ENCODE data around the gene PHF20. TPM values are rescaled to one million over a fixed set of nuclear protein-coding genes. Genes with fewer than 3 reads are reported as not detected.
A peak's percentile ranks its signal among the peaks of the same experiment; 100 is the strongest.
"Not testable (repeated sequence)": the region's sequence is repeated elsewhere in the genome, so short reads cannot be mapped to it uniquely, and the experiment has no call there.

Gene PHF20
- total RNA-seq (2014; rRNA removed; shearing (Covaris generic)) = 14.5 and 15.1 TPM in 2 replicates

DNA sequence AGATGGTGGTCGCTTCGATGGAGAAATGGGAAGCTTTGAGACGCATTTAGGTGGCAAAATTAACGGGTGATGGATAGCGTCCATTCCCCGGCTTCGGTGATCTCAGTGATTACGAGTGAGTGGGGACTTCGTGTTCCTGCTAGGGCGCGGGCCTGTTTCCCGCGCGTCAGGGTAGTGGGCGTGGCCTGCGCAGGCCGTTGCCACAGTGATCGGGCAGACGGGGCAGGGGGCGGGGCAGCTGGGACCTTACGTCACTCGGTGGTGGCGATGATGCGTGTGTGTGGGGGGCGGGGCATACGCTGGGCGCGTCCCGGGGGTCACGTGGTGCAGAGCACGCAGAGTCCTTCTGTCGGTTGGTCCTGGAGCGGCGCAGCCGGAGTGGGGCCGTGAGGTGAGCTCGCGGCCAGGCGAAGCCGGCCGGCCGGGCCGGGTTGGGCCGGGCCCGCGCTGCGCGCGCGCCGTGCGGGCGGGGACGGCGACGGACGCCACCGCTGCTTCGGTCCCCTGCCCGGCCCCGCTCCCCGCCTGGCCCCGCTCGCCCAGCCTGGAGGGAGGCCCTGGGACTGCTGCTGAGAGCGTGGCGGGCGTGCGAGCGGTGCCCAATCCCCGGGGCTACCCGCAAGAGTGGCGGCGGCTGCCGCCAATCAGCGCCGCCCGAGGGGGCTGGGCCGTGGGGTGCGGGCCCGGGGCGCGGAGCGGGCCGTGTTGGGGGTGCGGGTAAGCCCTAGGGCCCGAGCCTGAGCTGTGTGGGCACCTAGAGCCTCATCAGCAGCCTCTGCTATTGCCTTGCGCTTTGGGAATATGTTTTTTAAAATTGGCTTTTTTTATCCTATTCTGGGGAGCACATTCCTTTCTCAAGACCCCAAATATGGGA is at the start of gene PHF20:
PHF20 (plus strand) TSS at position 327 of the 874 bp plus-strand sequence. CDS start 29,508 bp downstream, outside the sequence.
- peak; percentile 95 for DNase-seq (ENCODE audit: low read depth)

GRCh38 chr20:35723275-35723639 is 48.6 kb upstream of the PHF20 start:
- DNase-seq (ENCODE audit: low read depth) = not testable (repeated sequence)

- DNase-seq (ENCODE audit: low read depth) = not testable (repeated sequence)
Observed at GRCh38 chr20:35723652-35724320, 48.0 kb upstream of the PHF20 start.

DNA sequence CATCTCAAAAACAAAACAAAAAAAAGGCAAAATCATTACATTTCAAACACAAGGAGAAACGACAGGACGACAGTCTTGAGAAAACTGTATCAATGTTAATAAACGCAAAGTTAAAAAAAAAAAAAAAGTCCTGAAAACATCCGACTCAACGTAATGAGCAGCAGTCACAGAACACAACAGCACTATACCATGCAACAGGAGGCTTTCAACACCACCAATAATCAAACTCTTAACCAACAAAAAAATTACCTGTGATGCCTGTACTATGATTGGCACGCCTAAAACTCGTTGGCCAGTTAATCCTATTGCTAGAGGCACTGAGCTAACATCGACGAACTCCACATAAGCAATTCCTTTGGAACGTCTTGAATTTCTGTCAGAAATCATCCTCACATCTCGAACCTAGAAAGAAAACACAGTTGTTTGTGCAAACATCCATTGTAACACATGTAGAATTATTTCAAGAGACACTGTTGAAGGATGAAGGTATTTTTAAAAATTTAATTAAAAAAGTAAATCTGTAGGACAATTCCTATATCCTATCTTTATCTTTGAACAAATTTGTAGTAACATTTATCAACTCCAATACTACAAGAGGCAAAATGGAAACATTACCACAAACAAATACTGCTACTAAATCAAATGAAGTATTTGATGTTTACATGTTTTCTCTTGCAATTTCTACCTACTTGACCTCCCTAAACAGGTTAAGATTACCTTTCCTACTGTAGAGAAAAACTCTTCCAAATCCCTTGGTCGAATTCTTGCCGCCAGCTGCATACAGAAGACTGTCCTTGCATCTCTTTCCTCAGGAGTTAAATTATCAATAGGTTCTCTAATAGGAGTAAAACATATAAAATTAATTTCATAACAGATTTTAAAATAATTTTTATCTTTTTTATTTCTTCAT is 47.2 kb upstream of the PHF20 start:
- no peak for DNase-seq (ENCODE audit: low read depth)

DNA sequence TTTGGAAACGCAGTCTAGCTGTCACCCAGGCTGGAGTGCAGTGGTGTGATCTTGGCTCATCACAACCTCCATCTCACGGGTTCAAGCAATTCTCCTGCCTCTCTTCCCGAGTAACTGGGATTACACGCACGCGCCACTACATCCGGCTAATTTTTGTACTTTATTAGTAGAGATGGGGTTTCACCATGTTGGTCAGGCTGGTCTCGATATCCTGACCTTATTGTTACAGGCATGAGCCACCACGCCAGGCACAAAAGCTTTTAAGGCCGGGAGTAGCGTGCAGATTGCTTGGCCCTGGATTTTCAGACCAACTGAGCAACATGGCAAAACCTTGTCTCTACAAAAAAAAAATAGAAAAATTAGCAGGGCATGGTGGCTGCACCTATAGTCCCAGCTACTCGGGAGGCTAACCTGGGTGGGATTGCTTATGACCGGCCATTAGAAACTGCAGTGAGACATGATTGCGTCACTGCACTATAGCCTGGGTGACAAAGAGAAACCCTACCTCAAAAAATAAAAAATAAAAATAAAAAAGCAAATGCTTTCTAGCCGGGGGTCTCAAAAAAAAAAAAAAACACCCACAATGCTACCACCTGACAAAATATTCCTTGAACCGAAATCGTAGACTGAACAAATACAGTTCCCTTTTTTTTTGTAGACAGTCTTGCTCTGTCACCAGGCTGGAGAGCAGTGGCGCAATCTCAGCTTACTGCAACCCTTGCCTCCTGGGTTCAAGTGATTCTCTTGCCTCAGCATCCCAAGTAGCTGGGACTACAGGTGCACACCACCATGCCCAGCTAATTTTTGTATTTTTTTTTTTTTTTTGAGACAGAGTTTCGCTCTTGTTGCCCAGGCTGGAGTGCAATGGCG is 44.7 kb upstream of the PHF20 start:
- DNase-seq (ENCODE audit: low read depth) = no peak

DNA sequence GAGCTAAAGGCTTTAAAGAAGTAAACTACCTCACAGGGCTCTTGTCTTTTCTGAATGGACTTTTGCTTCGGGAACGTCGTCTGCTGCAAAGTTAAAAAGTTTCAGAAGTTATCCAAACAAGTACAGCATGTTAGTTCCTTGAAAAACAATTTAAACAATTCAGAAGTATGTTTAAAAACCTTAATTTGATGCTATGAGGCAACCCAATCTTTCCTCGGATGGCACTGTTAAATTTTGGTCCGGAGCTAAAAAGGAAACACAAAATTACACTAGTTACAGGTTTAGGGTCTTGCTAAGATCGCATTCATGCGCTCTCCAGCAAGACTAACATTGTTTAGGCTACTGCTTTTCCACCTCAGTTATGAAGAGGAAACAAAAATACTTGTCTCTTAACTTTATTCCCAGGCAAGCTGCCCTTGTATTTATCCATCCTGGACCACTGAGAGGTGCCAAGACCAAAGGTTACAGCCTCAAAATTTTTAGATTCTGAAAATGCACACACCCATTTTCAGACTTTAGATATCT is 42.5 kb upstream of the PHF20 start:
- DNase-seq (ENCODE audit: low read depth) = no peak

DNA sequence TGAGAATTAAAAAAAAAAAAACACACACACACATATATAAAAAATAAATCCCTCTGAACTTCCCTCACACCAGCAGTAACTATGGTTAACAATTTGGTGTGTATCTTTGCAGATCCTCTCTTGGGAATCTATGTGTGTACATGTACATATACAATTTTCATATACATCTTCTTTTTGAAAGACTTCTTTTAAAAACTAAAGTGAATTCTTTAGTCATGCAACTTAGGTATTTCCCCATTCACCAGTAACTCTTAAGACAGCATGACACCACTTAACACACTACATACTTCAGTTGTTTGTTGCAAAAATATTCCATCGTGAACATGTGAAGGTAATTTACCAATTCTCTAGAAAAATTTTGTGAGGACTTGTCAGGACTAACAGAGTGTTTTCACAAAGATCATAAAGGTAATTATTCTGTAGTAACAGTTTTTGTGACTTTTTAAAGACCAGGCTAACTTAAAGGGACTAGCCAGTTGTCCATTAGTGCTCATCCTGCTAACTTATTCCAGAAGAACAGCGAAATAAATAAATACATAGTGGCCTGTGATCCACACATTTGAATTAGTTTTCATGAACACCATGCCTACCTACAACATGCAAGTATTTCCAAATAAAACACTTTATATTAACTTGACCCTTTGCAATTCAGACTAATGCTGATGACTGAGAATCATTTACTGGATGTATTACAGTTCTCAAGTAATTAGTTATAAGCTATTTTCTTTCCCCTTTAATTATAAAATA is 41.8 kb upstream of the PHF20 start:
- no peak for DNase-seq (ENCODE audit: low read depth)

GRCh38 chr20:35730583-35731468 is 41.0 kb upstream of the PHF20 start:
- no peak for DNase-seq (ENCODE audit: low read depth)

- no peak for DNase-seq (ENCODE audit: low read depth)
Observed at GRCh38 chr20:35731469-35731788, 40.4 kb upstream of the PHF20 start.

DNA sequence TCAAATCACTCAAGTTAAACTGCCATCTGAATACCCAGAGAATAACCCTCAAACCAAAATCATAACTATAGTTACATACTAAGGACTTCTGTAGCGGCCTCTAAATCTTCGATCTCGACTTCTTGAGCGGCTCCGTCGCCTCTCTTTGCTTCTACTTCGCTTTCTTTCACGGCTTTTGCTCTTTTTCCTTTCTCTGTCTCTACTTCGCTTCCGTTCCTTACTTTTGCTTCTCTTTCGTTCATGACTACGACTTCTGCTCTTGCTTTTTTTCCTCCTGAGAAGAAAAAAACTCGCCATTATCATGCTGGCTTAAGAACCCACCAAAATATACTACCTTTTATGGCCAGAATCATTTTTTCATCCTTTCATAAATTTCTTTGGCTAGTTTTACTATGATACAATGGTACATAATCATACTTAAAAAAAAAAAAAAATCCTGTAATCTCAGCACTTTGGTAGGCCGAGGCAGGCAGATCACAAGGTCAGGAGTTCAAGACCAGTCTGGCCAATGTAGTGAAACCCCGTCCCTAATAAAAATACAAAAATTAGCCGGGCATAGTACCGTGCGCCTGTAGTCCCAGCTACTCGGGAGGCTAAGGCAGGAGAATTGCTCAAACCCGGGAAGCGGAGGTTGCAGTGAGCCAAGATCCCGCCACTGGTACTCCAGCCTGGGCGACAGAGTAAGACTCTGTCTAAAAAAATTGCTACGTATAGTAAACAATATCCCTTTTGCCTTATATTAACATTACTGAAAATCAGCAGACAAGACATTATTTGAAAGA is 39.8 kb upstream of the PHF20 start:
- no peak for DNase-seq (ENCODE audit: low read depth)

GRCh38 chr20:35732644-35732982 is 39.2 kb upstream of the PHF20 start:
- DNase-seq (ENCODE audit: low read depth) = no peak

- DNase-seq (ENCODE audit: low read depth) = no peak
Observed at GRCh38 chr20:35734374-35734773, 37.4 kb upstream of the PHF20 start.

DNA sequence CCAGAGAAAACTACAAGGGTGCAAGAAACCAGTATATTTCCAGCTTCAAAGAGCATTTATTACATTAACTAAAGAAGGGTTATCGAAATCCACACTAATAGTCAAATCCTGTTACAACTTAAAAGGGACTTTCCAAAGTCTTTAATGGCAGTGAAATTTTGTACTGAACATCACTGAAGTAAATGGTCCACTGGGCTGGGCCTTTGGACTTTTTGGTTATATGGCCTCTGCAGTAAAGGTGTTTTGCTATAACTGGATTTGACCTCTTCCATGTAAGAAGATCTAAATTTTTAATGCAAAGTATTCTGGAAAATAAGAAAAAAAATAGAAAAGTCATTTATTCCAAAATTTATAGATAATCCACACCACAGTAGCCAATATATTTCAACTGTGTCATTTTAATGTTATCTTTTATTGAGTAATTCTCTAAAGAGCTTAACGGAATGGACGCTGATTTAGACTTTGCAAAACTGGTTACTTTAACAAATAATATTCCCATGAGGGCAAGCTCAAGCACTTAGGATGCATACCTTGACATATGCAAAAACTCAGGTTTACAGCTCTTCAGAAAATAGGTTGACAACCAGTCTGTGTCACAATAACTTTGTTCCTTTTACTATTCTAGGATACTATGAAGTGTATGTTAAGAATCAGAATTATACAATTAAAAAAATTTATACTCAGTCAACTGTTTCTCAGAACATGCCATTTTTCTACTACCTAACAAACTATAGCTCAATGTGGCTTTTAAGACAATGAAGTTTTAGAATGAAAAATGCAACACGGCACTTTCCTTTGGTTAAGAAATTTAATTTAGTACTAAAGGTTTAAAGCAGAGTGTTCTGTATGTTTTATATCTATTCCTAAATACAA is 36.8 kb upstream of the PHF20 start:
- no peak for DNase-seq (ENCODE audit: low read depth)

- DNase-seq (ENCODE audit: low read depth) = no peak
Observed at GRCh38 chr20:35735826-35736470, 35.9 kb upstream of the PHF20 start.

DNA sequence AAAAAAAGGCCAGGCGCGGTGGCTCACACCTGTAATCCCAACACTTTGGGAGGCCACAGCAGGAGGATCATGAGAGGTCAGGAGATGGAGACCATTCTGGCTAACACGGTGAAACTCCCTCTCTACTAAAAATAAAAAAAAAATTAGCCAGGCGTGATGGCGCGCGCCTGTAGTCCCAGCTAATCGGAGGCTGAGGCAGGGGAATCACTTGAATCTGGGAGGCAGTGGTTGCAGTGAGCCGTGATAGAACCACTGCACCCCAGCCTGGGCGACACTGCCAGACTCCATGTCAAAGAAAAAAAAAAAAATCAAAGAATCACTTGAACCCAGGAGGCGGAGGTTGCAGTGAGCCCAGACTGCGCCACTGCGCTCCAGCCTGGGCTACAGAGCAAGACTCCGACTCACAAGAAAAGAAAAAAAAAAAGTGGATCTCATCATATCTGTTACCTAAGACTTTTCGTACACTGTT is 33.9 kb upstream of the PHF20 start:
- no peak for DNase-seq (ENCODE audit: low read depth)

- no peak for DNase-seq (ENCODE audit: low read depth)
Observed at GRCh38 chr20:35738410-35739179, 33.2 kb upstream of the PHF20 start.
